ENCODE measurements around the gene TRPM3.

TRPM3 gene

GRCh38 chr9:70576116-70576515 lies 545.3 kb downstream of the TRPM3 start:
- POLR2A ChIA-PET = interaction anchor here (0.6 kb wide), 1 partner anchor 164 kb away, joined by 3 read pairs; no protein-coding TSS in a partner anchor
- Histone ChIP-seq H3K27ac (ENCODE audit: extremely low read depth, low read depth, low read length) (no peak overlapping the region), H3K9me3 (ENCODE audit: control insufficient read depth, insufficient read depth, low read depth, low read length) (no peaks in the 10 kb centered on the region), H3K4me1 (ENCODE audit: control insufficient read depth, insufficient read depth, low read length) (peaks cover 4% of the 10 kb centered on the region; the same call in 1 of the 2 replicates), H3K36me3 (ENCODE audit: control insufficient read depth in 2 of 2, insufficient read depth in 1 of 2, low read length in 2 of 2) (no peaks in the 10 kb centered on the region), H3K4me3 (ENCODE audit: low read depth, low read length) (no peak overlapping the region)
- no peak for TF ChIP-seq ZNF18 (tag by site-specific recombination; IDR thresholded peaks at IDR 0.05)
- no peak for TF ChIP-seq ZBTB17 (tag by site-specific recombination; IDR thresholded peaks at IDR 0.05)
- no peak for TF ChIP-seq ZFHX2 (tag by site-specific recombination; conservative IDR thresholded peaks at IDR 0.05)
- no peak for TF ChIP-seq ZNF423 (tag by site-specific recombination; IDR thresholded peaks at IDR 0.05)
- no peak for TF ChIP-seq ZNF544 (tag by site-specific recombination; IDR thresholded peaks at IDR 0.05)
- CTCF ChIA-PET = interaction anchor here (0.6 to 2.1 kb wide), 5 partner anchors 9 to 199 kb away, joined by 3 to 5 read pairs (median 3); no protein-coding TSS in a partner anchor

- Histone ChIP-seq H3K4me3 (ENCODE audit: low read depth, low read length) (no peak overlapping the region), H3K27ac (ENCODE audit: extremely low read depth, low read depth, low read length) (no peak overlapping the region), H3K36me3 (ENCODE audit: control insufficient read depth in 2 of 2, insufficient read depth in 1 of 2, low read length in 2 of 2) (no peaks in the 10 kb centered on the region), H3K9me3 (ENCODE audit: control insufficient read depth, insufficient read depth, low read depth, low read length) (no peaks in the 10 kb centered on the region), H3K4me1 (ENCODE audit: control insufficient read depth, insufficient read depth, low read length) (peaks cover 4% of the 10 kb centered on the region; the same call in 1 of the 2 replicates)
- ChIA-PET CTCF (interaction anchor here (0.6 to 1.5 kb wide), 7 partner anchors 12 to 461 kb away, joined by 3 to 4 read pairs (median 3); no protein-coding TSS in a partner anchor), POLR2A (no interaction called here)
- TF ChIP-seq PRDM6 (tag by site-specific recombination; IDR thresholded peaks at IDR 0.05) (peak; percentile 66), ZNF600 (tag by site-specific recombination; IDR thresholded peaks at IDR 0.05) (peak; percentile 60; the same call in 1 of the 2 replicates), ZNF580 (tag by site-specific recombination; IDR thresholded peaks at IDR 0.05) (no peak), OSR2 (tag by site-specific recombination; IDR thresholded peaks at IDR 0.05) (peak; percentile 63; the same call in 1 of the 2 replicates), KLF16 (tag by site-specific recombination; IDR thresholded peaks at IDR 0.05) (no peak), ZBTB17 (tag by site-specific recombination; IDR thresholded peaks at IDR 0.05) (peak; percentile 62; the same call in 1 of the 2 replicates), ZNF837 (tag by site-specific recombination; IDR thresholded peaks at IDR 0.05) (no peak), ZNF266 (tag by site-specific recombination; IDR thresholded peaks at IDR 0.05; ENCODE audit: low read depth) (no peak)
Observed at GRCh38 chr9:70574151-70574837, 547.1 kb downstream of the TRPM3 start.

GRCh38 chr9:70573308-70573707 lies 548.1 kb downstream of the TRPM3 start:
- ChIA-PET POLR2A (no interaction called here), CTCF (no interaction called here)
- H3K4me1 ChIP-seq (ENCODE audit: control insufficient read depth, insufficient read depth, low read length) = peaks cover 4% of the 10 kb centered on the region; the same call in 1 of the 2 replicates
- no peaks in the 10 kb centered on the region for H3K9me3 ChIP-seq (ENCODE audit: control insufficient read depth, insufficient read depth, low read depth, low read length)
- H3K4me3 ChIP-seq (ENCODE audit: low read depth, low read length) = no peak overlapping the region
- no peaks in the 10 kb centered on the region for H3K36me3 ChIP-seq (ENCODE audit: control insufficient read depth in 2 of 2, insufficient read depth in 1 of 2, low read length in 2 of 2)
- TF ChIP-seq GFI1B (tag by site-specific recombination; IDR thresholded peaks at IDR 0.05) (no peak), ZNF768 (tag by site-specific recombination; IDR thresholded peaks at IDR 0.05) (no peak)
- H3K27ac ChIP-seq (ENCODE audit: extremely low read depth, low read depth, low read length) = no peak overlapping the region

GRCh38 chr9:70571258-70571657 lies 550.2 kb downstream of the TRPM3 start:
- TF ChIP-seq ZNF544 (tag by site-specific recombination; IDR thresholded peaks at IDR 0.05) = no peak
- TF ChIP-seq ZNF416 (tag by site-specific recombination; IDR thresholded peaks at IDR 0.05) = no peak
- TF ChIP-seq OVOL3 (tag by site-specific recombination; IDR thresholded peaks at IDR 0.05) = no peak
- TF ChIP-seq ZNF169 (tag by site-specific recombination; IDR thresholded peaks at IDR 0.05) = no peak
- peaks cover 8% of the 10 kb centered on the region for H3K4me1 ChIP-seq (ENCODE audit: control insufficient read depth, insufficient read depth, low read length)
- H3K27ac ChIP-seq (ENCODE audit: extremely low read depth, low read depth, low read length) = no peak overlapping the region
- H3K9me3 ChIP-seq (ENCODE audit: control insufficient read depth, insufficient read depth, low read depth, low read length) = no peaks in the 10 kb centered on the region
- H3K4me3 ChIP-seq (ENCODE audit: low read depth, low read length) = no peak overlapping the region
- no peaks in the 10 kb centered on the region for H3K36me3 ChIP-seq (ENCODE audit: control insufficient read depth in 2 of 2, insufficient read depth in 1 of 2, low read length in 2 of 2)
- ChIA-PET CTCF (interaction anchor here (1.1 to 1.3 kb wide), 2 partner anchors 9 to 37 kb away, joined by 3 read pairs; no protein-coding TSS in a partner anchor), POLR2A (no interaction called here)
